Breast epithelium (tissue), 3 donors: ENCODE data around the gene NHLRC2.
"Not testable (repeated sequence)": the region's sequence is repeated elsewhere in the genome, so short reads cannot be mapped to it uniquely, and the experiment has no call there.

Experiments
- POLR2A ChIP-seq: fragments of 450-650 bp; IDR thresholded peaks from one replicate; pipeline ENCODE4 v1.6.1; 2016; ENCODE audit warnings: antibody characterized with exemption, mild to moderate bottlenecking, moderate library complexity
- POLR2AphosphoS5 ChIP-seq, 3 donors: sonication (generic); formaldehyde crosslinking; IDR thresholded peaks; one replicate each; pipeline ENCODE4 v1.6.1; 2017; ENCODE audit warnings: antibody characterized with exemption in 3 of 3
- TF ChIP-seq, protein P1 (sequence below), 3 donors: fragments of 450-650 bp; IDR thresholded peaks; one replicate each; pipeline ENCODE4 v1.5.1; 2016 to 2017; ENCODE audit warnings: antibody characterized with exemption in 3 of 3, mild to moderate bottlenecking in 3 of 3, moderate library complexity in 3 of 3

DNA sequence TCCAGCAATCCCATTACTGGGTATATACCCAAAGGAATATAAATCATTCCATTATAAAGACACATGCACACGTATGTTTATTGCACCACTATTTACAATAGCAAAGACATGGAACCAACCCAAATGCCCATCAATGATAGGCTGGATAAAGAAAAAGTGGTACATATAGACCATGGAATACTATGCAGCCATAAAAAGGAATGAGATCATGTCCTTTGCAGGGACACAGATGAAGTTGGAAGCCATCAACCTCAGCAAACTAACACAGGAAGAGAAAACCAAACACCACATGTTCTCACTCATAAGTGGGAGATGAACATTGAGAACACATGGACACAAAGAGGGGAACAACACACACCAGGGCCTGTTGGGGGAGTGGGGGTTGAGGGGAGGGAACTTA, 39.8 kb upstream of the NHLRC2 start:
- TF ChIP-seq, protein P1, sequence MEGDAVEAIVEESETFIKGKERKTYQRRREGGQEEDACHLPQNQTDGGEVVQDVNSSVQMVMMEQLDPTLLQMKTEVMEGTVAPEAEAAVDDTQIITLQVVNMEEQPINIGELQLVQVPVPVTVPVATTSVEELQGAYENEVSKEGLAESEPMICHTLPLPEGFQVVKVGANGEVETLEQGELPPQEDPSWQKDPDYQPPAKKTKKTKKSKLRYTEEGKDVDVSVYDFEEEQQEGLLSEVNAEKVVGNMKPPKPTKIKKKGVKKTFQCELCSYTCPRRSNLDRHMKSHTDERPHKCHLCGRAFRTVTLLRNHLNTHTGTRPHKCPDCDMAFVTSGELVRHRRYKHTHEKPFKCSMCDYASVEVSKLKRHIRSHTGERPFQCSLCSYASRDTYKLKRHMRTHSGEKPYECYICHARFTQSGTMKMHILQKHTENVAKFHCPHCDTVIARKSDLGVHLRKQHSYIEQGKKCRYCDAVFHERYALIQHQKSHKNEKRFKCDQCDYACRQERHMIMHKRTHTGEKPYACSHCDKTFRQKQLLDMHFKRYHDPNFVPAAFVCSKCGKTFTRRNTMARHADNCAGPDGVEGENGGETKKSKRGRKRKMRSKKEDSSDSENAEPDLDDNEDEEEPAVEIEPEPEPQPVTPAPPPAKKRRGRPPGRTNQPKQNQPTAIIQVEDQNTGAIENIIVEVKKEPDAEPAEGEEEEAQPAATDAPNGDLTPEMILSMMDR (IDR thresholded peaks at IDR 0.05): not testable (repeated sequence)
- not testable (repeated sequence) for TF ChIP-seq POLR2A; POLR2AphosphoS5 (IDR thresholded peaks at IDR 0.05)
